Lower lobe of right lung (tissue), 2 donors: ENCODE results near the gene TOR4A. TPM values are rescaled to one million over a fixed set of nuclear protein-coding genes. Genes with fewer than 3 reads are reported as not detected.

Source experiments
- ATAC-seq, 2 donors: fragments of 200-7000 bp; cut with Tn5 transposase; one replicate each; pipeline ENCODE4 v1.9.1; 2020 to 2022; ENCODE audit warnings: mild to moderate bottlenecking in 2 of 2, moderate library complexity in 2 of 2
- DNase-seq: peaks from one replicate; pipeline ENCODE4 v3.0.0-alpha.2; 2020
- H3K27ac ChIP-seq: fragments of 200-600 bp; one replicate; pipeline ENCODE4 v1.8.0; 2022
- H3K27me3 ChIP-seq: fragments of 200-600 bp; one replicate; pipeline ENCODE4 v1.8.0; 2022; ENCODE audit warnings: low read depth
- H3K36me3 ChIP-seq: fragments of 200-600 bp; one replicate; pipeline ENCODE4 v1.8.0; 2022; ENCODE audit warnings: mild to moderate bottlenecking
- H3K4me1 ChIP-seq: fragments of 200-600 bp; one replicate; pipeline ENCODE4 v1.8.0; 2022
- H3K4me3 ChIP-seq: fragments of 200-600 bp; one replicate; pipeline ENCODE4 v1.8.0; 2022; ENCODE audit warnings: mild to moderate bottlenecking
- H3K9me3 ChIP-seq: fragments of 200-600 bp; one replicate; pipeline ENCODE4 v1.8.0; 2022
- CTCF ChIP-seq: fragments of 200-600 bp; IDR thresholded peaks from one replicate; pipeline ENCODE4 v1.8.0; 2022; ENCODE audit warnings: antibody characterized with exemption, mild to moderate bottlenecking
- intact Hi-C: fragments of 100-400 bp; cut with DNase I; formaldehyde crosslinking; loops from one replicate; pipeline ENCODE4 v1.11.0; 2022
- total RNA-seq: library from RNA; stranded (reverse); fragmentation: NEBNext Ultra II Directional; extraction: Animal tissue kit (Norgen Biotek cat#: 25700); gene quantifications from one replicate; pipeline ENCODE4 v1.2.1, GENCODE V29; 2021
- donor health status: DM: no; HTN: yes; CAD: no; lungs with severe emphysema.

TOR4A gene
- total RNA-seq, 1 donor from 2014 or later: 27.2 TPM

GRCh38 chr9:137244486-137245449 lies 32.8 kb upstream of the TOR4A start:
- intact Hi-C loops: no loop called here
- no peak overlapping the region for H3K4me3 ChIP-seq
- TF ChIP-seq CTCF: no peak
- H3K4me1 ChIP-seq: peaks cover 32% of the 10 kb centered on the region
- H3K27ac ChIP-seq: no peak overlapping the region
- H3K27me3 ChIP-seq: no peaks in the 10 kb centered on the region
- no peak for DNase-seq
- H3K9me3 ChIP-seq: no peaks in the 10 kb centered on the region
- ATAC-seq: no peak
- H3K36me3 ChIP-seq: peaks cover 23% of the 10 kb centered on the region

- Histone ChIP-seq H3K36me3 (peaks cover 23% of the 10 kb centered on the region), H3K4me3 (no peak overlapping the region), H3K4me1 (peaks cover 28% of the 10 kb centered on the region), H3K9me3 (no peaks in the 10 kb centered on the region), H3K27ac (no peak overlapping the region), H3K27me3 (no peaks in the 10 kb centered on the region)
- no peak for DNase-seq
- ATAC-seq: no peak
- intact Hi-C loops: no loop called here
- TF ChIP-seq CTCF: no peak
These were observed 31.8 kb upstream of the TOR4A start for GRCh38 chr9:137245450-137246421.

- Histone ChIP-seq H3K36me3 (peaks cover 16% of the 10 kb centered on the region), H3K4me1 (peaks cover 21% of the 10 kb centered on the region), H3K27me3 (no peaks in the 10 kb centered on the region), H3K4me3 (no peak overlapping the region), H3K27ac (peak overlapping the region; percentile 33), H3K9me3 (no peaks in the 10 kb centered on the region)
- TF ChIP-seq CTCF: no peak
- DNase-seq: no peak
- intact Hi-C loops: no loop called here
- peak; percentile 49 to 55 for ATAC-seq
These were observed 30.2 kb upstream of the TOR4A start for GRCh38 chr9:137247135-137247915.

- Histone ChIP-seq H3K27me3 (no peaks in the 10 kb centered on the region), H3K9me3 (no peaks in the 10 kb centered on the region), H3K36me3 (peaks cover 11% of the 10 kb centered on the region), H3K4me1 (peaks cover 16% of the 10 kb centered on the region), H3K27ac (peak overlapping the region; percentile 33), H3K4me3 (no peak overlapping the region)
- DNase-seq (no peak), ATAC-seq (no peak)
- intact Hi-C loops: no loop called here
- no peak for TF ChIP-seq CTCF
These were observed 29.7 kb upstream of the TOR4A start for GRCh38 chr9:137247916-137248175.
